Suprapubic skin (tissue), 4 donors: ENCODE data around the gene GLE1. TPM values are rescaled to one million over a fixed set of nuclear protein-coding genes. Genes with fewer than 3 reads are reported as not detected.
A peak's percentile ranks its signal among the peaks of the same experiment; 100 is the strongest.
"Not testable (repeated sequence)": the region's sequence is repeated elsewhere in the genome, so short reads cannot be mapped to it uniquely, and the experiment has no call there.

Experiments used
- DNase-seq, 2 donors: peaks; one replicate each; pipeline ENCODE4 v3.0.0-alpha.2; 2019; ENCODE audit warnings: low spot score in 2 of 2
- H3K27ac ChIP-seq: fragments of 200-600 bp; sonication (generic); one replicate; pipeline ENCODE4 v1.5.1; 2019
- H3K27me3 ChIP-seq: fragments of 200-600 bp; sonication (generic); one replicate; pipeline ENCODE4 v1.5.1; 2019
- H3K36me3 ChIP-seq: fragments of 200-600 bp; sonication (generic); one replicate; pipeline ENCODE4 v1.5.1; 2019
- H3K4me1 ChIP-seq: fragments of 200-600 bp; sonication (generic); one replicate; pipeline ENCODE4 v1.5.1; 2019
- H3K4me3 ChIP-seq: fragments of 200-600 bp; sonication (generic); one replicate; pipeline ENCODE4 v1.5.1; 2019; ENCODE audit warnings: mild to moderate bottlenecking
- H3K9me3 ChIP-seq: fragments of 200-600 bp; sonication (generic); one replicate; pipeline ENCODE4 v1.5.1; 2019
- CTCF ChIP-seq, 2 donors: fragments of 200-600 bp in 1 of 2; fragments of 450-650 bp in 1 of 2; sonication (generic) in 1 of 2; IDR thresholded peaks; one replicate each; pipeline ENCODE4 v1.5.1; 2016 to 2019; ENCODE audit warnings: antibody characterized with exemption in 2 of 2, mild to moderate bottlenecking in 1 of 2, moderate library complexity in 1 of 2
- EP300 ChIP-seq: sonication (generic); formaldehyde crosslinking; IDR thresholded peaks from one replicate; pipeline ENCODE4 v1.6.1; 2017; ENCODE audit warnings: antibody characterized with exemption
- POLR2A ChIP-seq, 2 donors: fragments of 450-650 bp; IDR thresholded peaks; one replicate each; pipeline ENCODE4 v1.6.1; 2017; ENCODE audit warnings: antibody characterized with exemption in 2 of 2, mild to moderate bottlenecking in 2 of 2, moderate library complexity in 2 of 2
- POLR2AphosphoS5 ChIP-seq, 3 donors: sonication (generic); formaldehyde crosslinking; IDR thresholded peaks; one replicate each; pipeline ENCODE4 v1.6.1; 2017; ENCODE audit warnings: antibody characterized with exemption in 3 of 3
- WGBS: methylation state at CpG from one replicate; pipeline ENCODE4 v1.1.5; 2018; 5-methylcytosine and 5-hydroxymethylcytosine counted together
- total RNA-seq, 4 donors: library from RNA; depleted of rRNA; stranded (reverse); fragments of >200 nt; gene quantifications; one replicate each; pipeline ENCODE4 v1.1.0, GENCODE V29; 2016

Gene GLE1
- total RNA-seq, 4 donors from 2014 or later = 27.5 to 39.6 (median 28.5) TPM

GRCh38 chr9:128495804-128496417, 8.6 kb upstream of the GLE1 start:
- 65% methylated on average over 6 of the region's 6 CpGs for WGBS
- Histone ChIP-seq H3K27me3 (no peaks in the 10 kb centered on the region), H3K27ac (no peak overlapping the region), H3K36me3 (peaks cover 58% of the 10 kb centered on the region), H3K4me3 (no peak overlapping the region), H3K4me1 (peaks cover 11% of the 10 kb centered on the region), H3K9me3 (no peaks in the 10 kb centered on the region)
- TF ChIP-seq EP300 (no peak), POLR2AphosphoS5 (IDR thresholded peaks at IDR 0.05) (no peak), POLR2A (IDR thresholded peaks at IDR 0.05) (no peak), CTCF (IDR thresholded peaks at IDR 0.05) (no peak)
- no peak for DNase-seq

GRCh38 chr9:128497824-128498610, 6.5 kb upstream of the GLE1 start:
- Histone ChIP-seq H3K36me3 (peaks cover 46% of the 10 kb centered on the region), H3K4me1 (peaks cover 12% of the 10 kb centered on the region), H3K9me3 (no peaks in the 10 kb centered on the region), H3K4me3 (no peak overlapping the region), H3K27ac (no peak overlapping the region), H3K27me3 (no peaks in the 10 kb centered on the region)
- WGBS = 77% methylated on average over 11 of the region's 11 CpGs
- DNase-seq = no peak
- TF ChIP-seq POLR2AphosphoS5 (IDR thresholded peaks at IDR 0.05) = no peak
- no peak for TF ChIP-seq EP300
- TF ChIP-seq CTCF (IDR thresholded peaks at IDR 0.05) = no peak
- no peak for TF ChIP-seq POLR2A (IDR thresholded peaks at IDR 0.05)

GRCh38 chr9:128498911-128499310, 5.6 kb upstream of the GLE1 start:
- Histone ChIP-seq H3K27me3 (no peaks in the 10 kb centered on the region), H3K27ac (no peak overlapping the region), H3K4me1 (peaks cover 21% of the 10 kb centered on the region), H3K36me3 (peaks cover 37% of the 10 kb centered on the region), H3K4me3 (no peak overlapping the region), H3K9me3 (no peaks in the 10 kb centered on the region)
- 93% methylated on average over 9 of the region's 9 CpGs for WGBS
- TF ChIP-seq CTCF (IDR thresholded peaks at IDR 0.05) (no peak), POLR2AphosphoS5 (IDR thresholded peaks at IDR 0.05) (no peak), EP300 (no peak), POLR2A (IDR thresholded peaks at IDR 0.05) (no peak)
- no peak for DNase-seq

GRCh38 chr9:128499920-128500319, 4.6 kb upstream of the GLE1 start:
- H3K4me3 ChIP-seq = no peak overlapping the region
- no peaks in the 10 kb centered on the region for H3K9me3 ChIP-seq
- no peak overlapping the region for H3K27ac ChIP-seq
- H3K36me3 ChIP-seq = peaks cover 37% of the 10 kb centered on the region
- DNase-seq = peak in 1 of 2 donors; percentile 53
- H3K4me1 ChIP-seq = peaks cover 18% of the 10 kb centered on the region
- 92% methylated on average over 15 of the region's 15 CpGs for WGBS
- no peaks in the 10 kb centered on the region for H3K27me3 ChIP-seq
- TF ChIP-seq POLR2A (IDR thresholded peaks at IDR 0.05) (no peak), EP300 (no peak), CTCF (IDR thresholded peaks at IDR 0.05) (no peak)

GRCh38 chr9:128503415-128503825, 1.1 kb upstream of the GLE1 start:
- not testable (repeated sequence) for H3K27ac ChIP-seq, DNase-seq, H3K27me3 ChIP-seq, H3K9me3 ChIP-seq
- Histone ChIP-seq H3K36me3 (peaks cover 19% of the 10 kb centered on the region), H3K4me1 (peaks cover 29% of the 10 kb centered on the region), H3K4me3 (peak overlapping the region; percentile 62)
- 41% methylated on average over 14 of the region's 14 CpGs for WGBS
